HepG2 (cell line): ENCODE results near the gene SMIM36. TPM values are rescaled to one million over a fixed set of nuclear protein-coding genes. Genes with fewer than 3 reads are reported as not detected.
A peak's percentile ranks its signal among the peaks of the same experiment; 100 is the strongest.
"Not testable (repeated sequence)": the region's sequence is repeated elsewhere in the genome, so short reads cannot be mapped to it uniquely, and the experiment has no call there.

Experiments
- CEBPG ChIP-seq: IDR thresholded peaks from 2 replicates; pipeline ENCODE4 v1.6.1; 2016
- EED ChIP-seq: sonication (generic); formaldehyde crosslinking; IDR thresholded peaks from 2 replicates; pipeline ENCODE4 v1.5.0; 2020; ENCODE audit warnings: mild to moderate bottlenecking, missing genetic modification reagents
- FOXJ3 ChIP-seq: sonication (generic); formaldehyde crosslinking; IDR thresholded peaks from 2 replicates; pipeline ENCODE4 v1.4.0; 2020; ENCODE audit warnings: missing genetic modification reagents, mild to moderate bottlenecking, borderline replicate concordance
- HNF1A ChIP-seq, 2 experiments: sonication (generic) in 1 of 2; formaldehyde crosslinking in 1 of 2; IDR thresholded peaks; 2 replicates each; pipeline versions ENCODE4 v1.4.0 to v1.6.1; 2016 to 2020; ENCODE audit warnings: borderline replicate concordance in 1 of 2, low read depth in 1 of 2, mild to moderate bottlenecking in 1 of 2, missing genetic modification reagents in 1 of 2
- HOXA3 ChIP-seq: sonication (generic); formaldehyde crosslinking; IDR thresholded peaks from 2 replicates; pipeline ENCODE4 v1.5.0; 2020; ENCODE audit warnings: missing genetic modification reagents
- IKZF5 ChIP-seq: IDR thresholded peaks from 2 replicates; pipeline ENCODE4 v1.6.1; 2018; ENCODE audit warnings: missing genetic modification reagents, mild to moderate bottlenecking, missing compliant biosample characterization
- LCORL ChIP-seq, 2 experiments: fragments of 450-650 bp in 1 of 2; sonication (generic) in 1 of 2; formaldehyde crosslinking in 1 of 2; IDR thresholded peaks; 2 replicates each; pipeline versions ENCODE4 v1.5.0 to v1.6.1; 2017 to 2020; ENCODE audit warnings: antibody characterized with exemption in 1 of 2, missing genetic modification reagents in 1 of 2
- NCOA2 ChIP-seq: sonication (generic); formaldehyde crosslinking; IDR thresholded peaks from 2 replicates; pipeline ENCODE4 v1.8.0; 2022; ENCODE audit warnings: inconsistent platforms
- NR2F6 ChIP-seq, 2 experiments: IDR thresholded peaks; 2 replicates each; pipeline ENCODE4 v1.6.1; 2016; ENCODE audit warnings: antibody characterized with exemption in 1 of 2, mild to moderate bottlenecking in 1 of 2
- PHF21A ChIP-seq: sonication (generic); formaldehyde crosslinking; IDR thresholded peaks from 2 replicates; pipeline ENCODE4 v1.5.0; 2020; ENCODE audit warnings: mild to moderate bottlenecking, missing genetic modification reagents
- PRDM10 ChIP-seq: sonication (generic); formaldehyde crosslinking; IDR thresholded peaks from 2 replicates; pipeline ENCODE4 v1.4.0; 2020; ENCODE audit warnings: low read depth, missing genetic modification reagents
- SALL1 ChIP-seq: sonication (generic); formaldehyde crosslinking; IDR thresholded peaks from 2 replicates; pipeline ENCODE4 v1.8.0; 2022; ENCODE audit warnings: mild to moderate bottlenecking, missing genetic modification reagents
- SKI ChIP-seq: fragments of 450-650 bp; IDR thresholded peaks from one replicate; pipeline ENCODE4 v1.6.1; 2018; ENCODE audit warnings: mild to moderate bottlenecking; ENCODE audit not compliant: partially characterized antibody
- SPEN ChIP-seq: sonication (generic); formaldehyde crosslinking; IDR thresholded peaks from 2 replicates; pipeline ENCODE4 v1.5.1; 2020; ENCODE audit warnings: low read depth, mild to moderate bottlenecking, missing genetic modification reagents
- TBL1XR1 ChIP-seq: fragments of 150-350 bp; IDR thresholded peaks from 2 replicates; pipeline ENCODE4 v1.6.1; 2014; ENCODE audit warnings: borderline replicate concordance, low read length; ENCODE audit not compliant: partially characterized antibody
- ZNF292 ChIP-seq: sonication (generic); formaldehyde crosslinking; IDR thresholded peaks from 2 replicates; pipeline ENCODE4 v1.8.1; 2022; ENCODE audit warnings: mild to moderate bottlenecking, low read depth, missing genetic modification reagents, borderline replicate concordance
- ZNF512B ChIP-seq: sonication (generic); formaldehyde crosslinking; IDR thresholded peaks from 2 replicates; pipeline ENCODE4 v1.5.1; 2020; ENCODE audit warnings: missing genetic modification reagents, mild to moderate bottlenecking, borderline replicate concordance
- polyA plus RNA-seq, 8 experiments: library from polyadenylated mRNA; depleted of rRNA in 3 of 8; stranded (reverse) in 7 of 8; unstranded in 1 of 8; fragments of >200 nt; fragmentation: Illumina TruSeq in 4 of 8; extraction: Trizol in 4 of 8; gene quantifications; 2 replicates each; pipeline versions ENCODE4 v1.2.1 to v1.2.3, GENCODE V29; 2011 to 2016; ENCODE audit warnings: low read depth in 4 of 8, missing spikeins in 1 of 8, mixed read lengths in 1 of 8; ENCODE audit not compliant: insufficient read depth in 1 of 8
- total RNA-seq, 5 experiments: library from RNA; depleted of rRNA; stranded (reverse); fragments of >200 nt; fragmentation: Illumina TruSeq; extraction: Trizol; gene quantifications; 2 replicates each; pipeline ENCODE4 v1.2.3, GENCODE V29; 2016; ENCODE audit warnings: low read depth in 1 of 5

Gene SMIM36
- total and polyA plus RNA-seq, 2 of the 13 experiments (the other 11 are each of a cell fraction or from before 2014, with no cell fraction given), result not detected

GRCh38 chr17:55422828-55423164, 88.5 kb downstream of the SMIM36 start (continued):
- TF ChIP-seq ZNF512B (CRISPR knock-in tag) (peak; percentile 30; the same call in 1 of the 2 replicates), IKZF5 (CRISPR knock-in tag) (0 out of 2 replicates have a peak, but pooled peaks have one; percentile 22), EED (CRISPR knock-in tag) (0 out of 2 replicates have a peak, but pooled peaks have one; percentile 27), PRDM10 (CRISPR knock-in tag) (0 out of 2 replicates have a peak, but pooled peaks have one; percentile 38), NR2F6 (CRISPR knock-in tag; IDR thresholded peaks at IDR 0.05) (0 out of 2 replicates have a peak, but pooled peaks have one; percentile 47), CEBPG (CRISPR knock-in tag) (peak; percentile 82), TBL1XR1 (peak; percentile 54), SPEN (CRISPR knock-in tag) (0 out of 2 replicates have a peak, but pooled peaks have one; percentile 24), FOXJ3 (peak; percentile 45; the same call in 1 of the 2 replicates), LCORL (CRISPR knock-in tag; IDR thresholded peaks at IDR 0.05) (peak; percentile 53; the same call in 1 of the 2 replicates), HNF1A (CRISPR knock-in tag; IDR thresholded peaks at IDR 0.05; ENCODE audit: borderline replicate concordance) (peak; percentile 37; the same call in 1 of the 2 replicates), SKI (peak; percentile 71), NCOA2 (peak; percentile 59; the same call in 1 of the 2 replicates), ZNF292 (CRISPR knock-in tag) (peak; percentile 92), PHF21A (CRISPR knock-in tag) (peak; percentile 52; the same call in 1 of the 2 replicates), HOXA3 (peak; percentile 53; the same call in 1 of the 2 replicates), SALL1 (CRISPR knock-in tag) (peak; percentile 62)
- not testable (repeated sequence) for TF ChIP-seq NR2F6 (IDR thresholded peaks at IDR 0.05); LCORL (IDR thresholded peaks at IDR 0.05); HNF1A (IDR thresholded peaks at IDR 0.05; ENCODE audit: low read depth)
